ENCODE data around the gene STX3. TPM values are rescaled to one million over a fixed set of nuclear protein-coding genes. Genes with fewer than 3 reads are reported as not detected.

STX3 gene
- polyA plus RNA-seq, 2 of the 4 experiments (the other 2 are of a cell fraction): 15.2 to 15.4 TPM

- TF ChIP-seq KDM1A (IDR thresholded peaks at IDR 0.05; ENCODE audit: low read depth): no peak
- no peak for TF ChIP-seq FOXS1 (CRISPR knock-in tag; IDR thresholded peaks at IDR 0.05)
- TF ChIP-seq REST (IDR thresholded peaks at IDR 0.05): no peak
Observed at GRCh38 chr11:59754494-59754858, 700 bp upstream of the STX3 start (continued).

- peak; percentile 69 to 71 for ATAC-seq
- Histone ChIP-seq H3K9me3 (no peaks in the 10 kb centered on the region), H3K27ac (peak overlapping the region; percentile 86 to 95), H3K4me2 (peak overlapping the region; percentile 98), H3K4me1 (peaks cover 15% of the 10 kb centered on the region), H3K4me3 (peak overlapping the region; percentile 93)
- CTCF ChIA-PET: interaction anchor here (0.7 to 13.2 kb wide), 13 partner anchors 11 to 219 kb away, joined by 3 to 261 read pairs (median 7); partner anchors contain the start of genes MRPL16 and PATL1
- peak; percentile 49 to 70 for DNase-seq (ENCODE audit: low read depth in 1 of 2, low spot score in 1 of 2)
- 9% methylated on average over 10 of the region's 23 CpGs for WGBS (ENCODE audit: missing lambda C conversion rate)
- no peak for FAIRE-seq
- TF ChIP-seq USF2 (IDR thresholded peaks at IDR 0.05) (peak; percentile 60), JUN (IDR thresholded peaks at IDR 0.05) (no peak), JUNB (IDR thresholded peaks at IDR 0.05) (peak; percentile 23; the same call in 1 of the 2 replicates), ZFP36 (IDR thresholded peaks at IDR 0.05; ENCODE audit: borderline replicate concordance, partially characterized antibody) (peak; percentile 15), FOSL2 (IDR thresholded peaks at IDR 0.05) (0 out of 2 replicates have a peak, but pooled peaks have one; percentile 57), FOSL2 (CRISPR knock-in tag; IDR thresholded peaks at IDR 0.05) (peak; percentile 73), KDM1A (IDR thresholded peaks at IDR 0.05; ENCODE audit: low read depth) (0 out of 2 replicates have a peak, but pooled peaks have one; percentile 57), RARB (CRISPR knock-in tag; IDR thresholded peaks at IDR 0.05) (no peak), CHD4 (IDR thresholded peaks at IDR 0.05; ENCODE audit: borderline replicate concordance) (no peak), MAZ (IDR thresholded peaks at IDR 0.05; ENCODE audit: borderline replicate concordance, low read depth, low read length) (no peak), RCOR1 (IDR thresholded peaks at IDR 0.05; ENCODE audit: low read depth, low read length) (no peak), EHMT2 (IDR thresholded peaks at IDR 0.05; ENCODE audit: low read depth) (no peak), NR3C1 (IDR thresholded peaks at IDR 0.05) (no peak), CHD2 (IDR thresholded peaks at IDR 0.05; ENCODE audit: low read length, partially characterized antibody) (no peak), REST (IDR thresholded peaks at IDR 0.05) (no peak), PHF8 (IDR thresholded peaks at IDR 0.05; ENCODE audit: borderline replicate concordance, low read depth) (0 out of 2 replicates have a peak, but pooled peaks have one; percentile 7), POLR2AphosphoS2 (conservative IDR thresholded peaks at IDR 0.05; ENCODE audit: low read length) (no peak), GATA3 (IDR thresholded peaks at IDR 0.05; ENCODE audit: borderline replicate concordance) (no peak), HOXA7 (CRISPR knock-in tag; IDR thresholded peaks at IDR 0.05) (no peak), ZSCAN20 (CRISPR knock-in tag; IDR thresholded peaks at IDR 0.05) (no peak), ATOH8 (CRISPR knock-in tag; IDR thresholded peaks at IDR 0.05; ENCODE audit: low read depth) (no peak), HDAC2 (IDR thresholded peaks at IDR 0.05) (no peak)
- POLR2A ChIA-PET: interaction anchor here (0.9 to 3.4 kb wide), 8 partner anchors 11 to 218 kb away, joined by 3 to 15 read pairs (median 4); partner anchors contain the start of genes MRPL16 and PATL1
Observed at GRCh38 chr11:59755701-59756557, 753 bp downstream of the STX3 start.

All from A549 (cell line).